B cell (primary cell): Measurements from ENCODE around the gene CARD10. TPM values are rescaled to one million over a fixed set of nuclear protein-coding genes. Genes with fewer than 3 reads are reported as not detected.

ENCODE experiments used
- ATAC-seq: fragments of 200-7000 bp; cut with Tn5 transposase; one replicate; pipeline ENCODE4 v1.10.0; 2021; ENCODE audit warnings: low read depth, mild to moderate bottlenecking, moderate number of reproducible peaks, moderate library complexity
- CTCF ChIA-PET: fragments of 350-600 bp; sonication (Branson Sonifier 250); formaldehyde crosslinking; loops from one replicate; lab custom pipeline; 2021; ENCODE audit warnings: antibody characterized with exemption, inconsistent platforms; lab: Charles Lee
- POLR2A ChIA-PET: fragments of 350-600 bp; sonication (Branson Sonifier 250); formaldehyde crosslinking; loops from one replicate; lab custom pipeline; 2021; ENCODE audit warnings: antibody characterized with exemption; lab: Charles Lee
- DNase-seq: peaks from one replicate; pipeline ENCODE4 v3.0.0; 2013
- H2AFZ ChIP-seq: 2 replicates; pipeline ENCODE4 v1.6.1; 2012; ENCODE audit warnings: mild to moderate bottlenecking, low read depth, low read length; ENCODE audit not compliant: insufficient read depth, poor library complexity, severe bottlenecking
- H3K27ac ChIP-seq, 2 donors: 1 replicate in 1 of 2; 2 replicates in 1 of 2; pipeline ENCODE4 v1.5.1; 2012 to 2013; ENCODE audit warnings: low read length in 2 of 2, mild to moderate bottlenecking in 2 of 2, moderate library complexity in 1 of 2
- H3K27me3 ChIP-seq, 4 experiments: fragments of 200-600 bp in 1 of 4; sonication (generic) in 1 of 4; replicated peaks in 1 of 4; 1 replicate in 2 of 4; 2 replicates in 2 of 4; pipeline versions ENCODE4 v1.6.1 to v1.7.0; 2013 to 2016; ENCODE audit warnings: low read length in 3 of 4, mild to moderate bottlenecking in 2 of 4, mixed read lengths in 1 of 4, moderate library complexity in 1 of 4; ENCODE audit not compliant: insufficient read depth in 4 of 4, control insufficient read depth in 3 of 4; ENCODE audit errors: control extremely low read depth in 1 of 4
- H3K36me3 ChIP-seq, 2 experiments: replicated peaks in 1 of 2; 1 replicate in 1 of 2; 2 replicates in 1 of 2; pipeline versions ENCODE4 v1.6.1 to v1.7.1; 2013; ENCODE audit warnings: low read length in 1 of 2; ENCODE audit not compliant: insufficient read depth in 2 of 2, control insufficient read depth in 1 of 2; ENCODE audit errors: control extremely low read depth in 1 of 2, extremely low read depth in 1 of 2
- H3K4me1 ChIP-seq, 2 donors: fragments of 200-600 bp in 1 of 2; sonication (generic) in 1 of 2; 1 replicate in 1 of 2; 2 replicates in 1 of 2; pipeline versions ENCODE4 v1.5.1 to v1.6.1; 2013 to 2017; ENCODE audit warnings: low read length in 2 of 2; ENCODE audit not compliant: control insufficient read depth in 2 of 2, insufficient read depth in 2 of 2
- H3K4me2 ChIP-seq: replicated peaks from 2 replicates; pipeline ENCODE3; 2012; ENCODE audit warnings: mild to moderate bottlenecking, low read depth, low read length; ENCODE audit not compliant: poor library complexity, severe bottlenecking
- H3K4me3 ChIP-seq, 5 experiments: fragments of 200-600 bp in 1 of 5; sonication (generic) in 1 of 5; 1 replicate in 3 of 5; 2 replicates in 2 of 5; pipeline versions ENCODE4 v1.5.1 to v1.7.0; 2011 to 2016; ENCODE audit warnings: low read length in 4 of 5, mild to moderate bottlenecking in 4 of 5, low read depth in 2 of 5, control low read depth in 1 of 5, moderate library complexity in 1 of 5; ENCODE audit not compliant: insufficient read depth in 1 of 5; ENCODE audit errors: control extremely low read depth in 1 of 5, extremely low read depth in 1 of 5
- H3K79me2 ChIP-seq: fragments of 200-600 bp; sonication (generic); one replicate; pipeline ENCODE4 v1.6.0; 2016; ENCODE audit warnings: low read length; ENCODE audit not compliant: control insufficient read depth, insufficient read depth
- H3K9ac ChIP-seq: fragments of 200-600 bp; sonication (generic); 2 replicates; pipeline ENCODE4 v1.6.1; 2017; ENCODE audit warnings: mild to moderate bottlenecking, low read length, moderate library complexity
- H3K9me3 ChIP-seq, 3 donors: one replicate each; pipeline versions ENCODE4 v1.6.1 to v1.7.1; 2013; ENCODE audit warnings: low read length in 2 of 3; ENCODE audit not compliant: control insufficient read depth in 2 of 3, insufficient read depth in 1 of 3; ENCODE audit errors: control extremely low read depth in 1 of 3
- H4K20me1 ChIP-seq: 2 replicates; pipeline ENCODE4 v1.6.0; 2012; ENCODE audit warnings: mild to moderate bottlenecking, low read length; ENCODE audit not compliant: insufficient read depth, control insufficient read depth, poor library complexity, severe bottlenecking
- H3K27ac Mint-ChIP-seq: one replicate; pipeline ENCODE4 v1.8.0; 2021; ENCODE audit warnings: mixed read lengths
- H3K27me3 Mint-ChIP-seq: one replicate; pipeline ENCODE4 v1.8.0; 2021; ENCODE audit warnings: mixed read lengths
- H3K4me1 Mint-ChIP-seq: one replicate; pipeline ENCODE4 v1.8.0; 2021; ENCODE audit warnings: mixed read lengths
- H3K4me3 Mint-ChIP-seq: one replicate; pipeline ENCODE4 v1.8.0; 2021; ENCODE audit warnings: mixed read lengths
- H3K9me3 Mint-ChIP-seq: one replicate; pipeline ENCODE4 v1.8.0; 2022; ENCODE audit warnings: mixed read lengths; ENCODE audit not compliant: insufficient read depth
- EZH2 ChIP-seq: IDR thresholded peaks from 2 replicates; pipeline ENCODE4 v1.6.1; 2012; ENCODE audit warnings: borderline replicate concordance, low read depth, mild to moderate bottlenecking, moderate library complexity, low read length; ENCODE audit not compliant: insufficient read depth, poor library complexity, severe bottlenecking
- WGBS: methylation state at CpG from one replicate; pipeline ENCODE4 v1.1.5; 2013; ENCODE audit warnings: missing lambda C conversion rate; ENCODE audit not compliant: insufficient coverage; 5-methylcytosine and 5-hydroxymethylcytosine counted together
- intact Hi-C: fragments of 100-400 bp; cut with micrococcal nuclease; formaldehyde crosslinking; loops from one replicate; pipeline ENCODE4 v1.10.0; 2022
- polyA plus RNA-seq: library from polyadenylated mRNA; depleted of rRNA; stranded (reverse); fragments of >200 nt; gene quantifications from 2 replicates; pipeline ENCODE4 v1.2.3, GENCODE V29; 2012
- total RNA-seq, 2 donors: library from RNA; stranded (reverse); fragments of 120-200 nt in 1 of 2; gene quantifications; 1 replicate in 1 of 2; 2 replicates in 1 of 2; pipeline versions ENCODE4 v1.2.3 to v1.2.4, GENCODE V29; 2013 to 2022
- TF ChIP-seq, protein P1 (sequence below): fragments of 200-600 bp; IDR thresholded peaks from one replicate; pipeline ENCODE4 v1.8.0; 2022; ENCODE audit warnings: antibody characterized with exemption, mild to moderate bottlenecking

The CARD10 gene
- total and polyA plus RNA-seq, 2 donors (not counting 1 experiment from before 2014, with no cell fraction given) = not detected

- Mint-ChIP-seq H3K27me3 (peaks cover 9% of the 10 kb centered on the region), H3K9me3 (no peaks in the 10 kb centered on the region), H3K4me1 (peaks cover 10% of the 10 kb centered on the region), H3K4me3 (no peak overlapping the region), H3K27ac (no peak overlapping the region)
- DNase-seq = no peak
- H3K4me3 ChIP-seq = no peak overlapping the region
- no peaks in the 10 kb centered on the region for H3K9me3 ChIP-seq
- no peaks in the 10 kb centered on the region for H4K20me1 ChIP-seq
- no peaks in the 10 kb centered on the region for H3K79me2 ChIP-seq
- H3K27me3 ChIP-seq = peaks cover 0 to 25% (median 1%) of the 10 kb centered on the region in 4 experiments
- peaks cover 12 to 19% of the 10 kb centered on the region in 2 donors for H3K4me1 ChIP-seq
- no peak overlapping the region for H3K4me2 ChIP-seq
- no peak for ATAC-seq
- TF ChIP-seq EZH2 = no peak
- TF ChIP-seq, protein P1, sequence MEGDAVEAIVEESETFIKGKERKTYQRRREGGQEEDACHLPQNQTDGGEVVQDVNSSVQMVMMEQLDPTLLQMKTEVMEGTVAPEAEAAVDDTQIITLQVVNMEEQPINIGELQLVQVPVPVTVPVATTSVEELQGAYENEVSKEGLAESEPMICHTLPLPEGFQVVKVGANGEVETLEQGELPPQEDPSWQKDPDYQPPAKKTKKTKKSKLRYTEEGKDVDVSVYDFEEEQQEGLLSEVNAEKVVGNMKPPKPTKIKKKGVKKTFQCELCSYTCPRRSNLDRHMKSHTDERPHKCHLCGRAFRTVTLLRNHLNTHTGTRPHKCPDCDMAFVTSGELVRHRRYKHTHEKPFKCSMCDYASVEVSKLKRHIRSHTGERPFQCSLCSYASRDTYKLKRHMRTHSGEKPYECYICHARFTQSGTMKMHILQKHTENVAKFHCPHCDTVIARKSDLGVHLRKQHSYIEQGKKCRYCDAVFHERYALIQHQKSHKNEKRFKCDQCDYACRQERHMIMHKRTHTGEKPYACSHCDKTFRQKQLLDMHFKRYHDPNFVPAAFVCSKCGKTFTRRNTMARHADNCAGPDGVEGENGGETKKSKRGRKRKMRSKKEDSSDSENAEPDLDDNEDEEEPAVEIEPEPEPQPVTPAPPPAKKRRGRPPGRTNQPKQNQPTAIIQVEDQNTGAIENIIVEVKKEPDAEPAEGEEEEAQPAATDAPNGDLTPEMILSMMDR = no peak
- CTCF ChIA-PET = interaction anchor here (0.5 to 2.5 kb wide), 3 partner anchors 9 to 20 kb away, joined by 3 to 14 read pairs (median 9); no protein-coding TSS in a partner anchor
- H3K36me3 ChIP-seq = no peaks in the 10 kb centered on the region
- H3K27ac ChIP-seq = no peak overlapping the region
- intact Hi-C loops = no loop called here
- H3K9ac ChIP-seq = no peak overlapping the region
- H2AFZ ChIP-seq = no peak overlapping the region
- 91% methylated on average over 16 of the region's 21 CpGs for WGBS
- POLR2A ChIA-PET = no interaction called here
Observed at GRCh38 chr22:37546437-37547250, 27.4 kb upstream of the CARD10 start.
